Astrocyte of the cerebellum (primary cell): ENCODE results near the gene ESRP2.

Experiments
- DNase-seq: peaks from one replicate; pipeline ENCODE4 v3.0.0-alpha.2; 2011; ENCODE audit warnings: low read depth
- H3K4me3 ChIP-seq: 2 replicates; pipeline ENCODE4 v1.5.1; 2011; ENCODE audit warnings: mild to moderate bottlenecking, low read depth, low read length, moderate library complexity
- CTCF ChIP-seq: IDR thresholded peaks from 2 replicates; pipeline ENCODE4 v1.5.1; 2012; ENCODE audit warnings: low read length, low read depth, moderate library complexity, mild to moderate bottlenecking; ENCODE audit errors: missing control alignments
- in situ Hi-C: cut with HindIII; loops from 2 replicates; pipeline ENCODE4 v1.10.0; 2017; ENCODE audit warnings: low sequenced_read_pairs

ESRP2 gene

GRCh38 chr16:68234188-68235107 is 1.5 kb downstream of the ESRP2 start:
- TF ChIP-seq CTCF, result no peak
- no peak for DNase-seq
- in situ Hi-C loops, result no loop called here
- no peak overlapping the region for H3K4me3 ChIP-seq

GRCh38 chr16:68233835-68234187 is 2.1 kb downstream of the ESRP2 start:
- H3K4me3 ChIP-seq, result no peak overlapping the region
- in situ Hi-C loops, result no loop called here
- no peak for TF ChIP-seq CTCF
- DNase-seq, result no peak

GRCh38 chr16:68233085-68233834 is 2.7 kb downstream of the ESRP2 start:
- in situ Hi-C loops, result no loop called here
- DNase-seq, result no peak
- no peak overlapping the region for H3K4me3 ChIP-seq
- TF ChIP-seq CTCF, result no peak

- no peak for DNase-seq
- in situ Hi-C loops, result no loop called here
- no peak for TF ChIP-seq CTCF
- H3K4me3 ChIP-seq, result no peak overlapping the region
Measured at GRCh38 chr16:68232335-68232734, 3.6 kb downstream of the ESRP2 start.

- in situ Hi-C loops, result no loop called here
Measured at GRCh38 chr16:68231384-68232136, 4.4 kb downstream of the ESRP2 start.

More at GRCh38 chr16:68231384-68232136, 4.4 kb downstream of the ESRP2 start:
- H3K4me3 ChIP-seq, result no peak overlapping the region
- DNase-seq, result no peak
- TF ChIP-seq CTCF, result no peak
